GM21528 (cell line): ENCODE measurements around the gene TTLL1.
"Not testable (repeated sequence)": the region's sequence is repeated elsewhere in the genome, so short reads cannot be mapped to it uniquely, and the experiment has no call there.

Source experiments
- ATAC-seq: cut with Tn5 transposase; IDR thresholded peaks from one replicate; pipeline ENCODE4 v1.9.1; 2021; ENCODE audit warnings: mild to moderate bottlenecking, moderate library complexity; ENCODE audit not compliant: unreplicated experiment, low FRiP score

Gene TTLL1

DNA sequence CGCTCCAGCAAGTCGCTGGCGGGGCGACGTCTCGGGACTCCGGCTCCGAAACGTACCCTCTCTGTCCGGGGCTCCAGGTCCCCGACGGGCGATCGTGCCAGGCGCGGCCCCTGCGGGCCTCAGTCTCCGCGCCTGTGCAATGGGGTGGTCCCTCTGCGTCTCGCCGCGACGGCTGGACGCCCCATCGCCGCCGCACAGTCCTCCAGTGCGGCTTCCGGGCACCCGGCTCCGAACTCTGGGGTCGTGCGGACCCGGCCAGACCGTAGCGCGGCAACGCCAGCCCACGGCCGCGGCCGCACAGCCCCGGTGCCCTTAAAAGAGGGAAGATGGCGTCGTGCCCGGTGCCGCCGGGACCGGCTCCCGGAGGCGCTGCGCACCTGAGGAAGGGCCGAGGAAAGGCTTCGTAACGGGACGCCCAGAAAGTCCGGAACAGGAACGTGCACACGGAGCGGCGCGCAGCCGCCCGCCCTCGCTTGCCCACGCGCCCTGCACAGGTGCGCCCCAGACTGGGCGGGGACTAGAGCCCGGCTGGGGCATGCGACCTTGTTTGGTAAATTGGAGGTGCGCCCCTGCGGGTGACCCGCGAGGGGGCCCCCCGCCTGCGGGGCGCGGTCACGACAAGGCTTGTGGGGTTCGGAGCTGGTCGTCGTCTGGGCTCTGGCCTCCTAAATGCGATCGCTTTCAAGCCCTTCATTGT lies 21.9 kb upstream of the TTLL1 start:
- no peak for ATAC-seq

DNA sequence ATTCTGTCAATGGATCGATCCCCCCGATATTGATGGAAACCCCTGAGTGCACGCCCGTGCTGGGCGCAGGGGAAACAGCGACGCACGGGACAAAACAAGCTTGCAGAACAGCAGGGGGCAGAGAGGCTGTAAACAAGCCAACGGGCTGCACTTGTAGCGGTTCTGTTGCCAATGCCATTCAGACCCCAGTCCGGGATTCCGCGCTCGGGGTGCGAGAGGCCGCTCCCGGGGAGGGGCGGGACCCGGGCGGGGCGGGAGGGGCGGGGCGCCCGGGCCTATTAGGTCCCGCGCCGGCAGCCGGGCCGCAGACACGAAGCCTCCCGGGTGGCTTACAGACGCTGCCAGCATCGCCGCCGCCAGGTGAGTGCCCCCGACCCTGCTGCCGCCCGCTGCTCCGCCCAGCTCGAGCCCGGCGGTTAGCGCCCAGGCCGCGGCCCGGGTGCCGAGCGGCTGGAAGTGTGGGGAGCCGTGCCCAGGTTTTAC lies 21.3 kb upstream of the TTLL1 start, which contains the start of gene BIK:
BIK (plus strand) TSS at position 307 of the 483 bp plus-strand sequence. CDS start 13,273 bp downstream, outside the sequence.
- no peak for ATAC-seq

- ATAC-seq: no peak
Measured at GRCh38 chr22:43109921-43110443, 20.8 kb upstream of the TTLL1 start.

GRCh38 chr22:43109511-43109910 lies 20.3 kb upstream of the TTLL1 start:
- no peak for ATAC-seq

GRCh38 chr22:43106302-43106701 lies 17.1 kb upstream of the TTLL1 start:
- no peak for ATAC-seq

GRCh38 chr22:43104950-43105349 lies 15.8 kb upstream of the TTLL1 start:
- ATAC-seq: not testable (repeated sequence)

DNA sequence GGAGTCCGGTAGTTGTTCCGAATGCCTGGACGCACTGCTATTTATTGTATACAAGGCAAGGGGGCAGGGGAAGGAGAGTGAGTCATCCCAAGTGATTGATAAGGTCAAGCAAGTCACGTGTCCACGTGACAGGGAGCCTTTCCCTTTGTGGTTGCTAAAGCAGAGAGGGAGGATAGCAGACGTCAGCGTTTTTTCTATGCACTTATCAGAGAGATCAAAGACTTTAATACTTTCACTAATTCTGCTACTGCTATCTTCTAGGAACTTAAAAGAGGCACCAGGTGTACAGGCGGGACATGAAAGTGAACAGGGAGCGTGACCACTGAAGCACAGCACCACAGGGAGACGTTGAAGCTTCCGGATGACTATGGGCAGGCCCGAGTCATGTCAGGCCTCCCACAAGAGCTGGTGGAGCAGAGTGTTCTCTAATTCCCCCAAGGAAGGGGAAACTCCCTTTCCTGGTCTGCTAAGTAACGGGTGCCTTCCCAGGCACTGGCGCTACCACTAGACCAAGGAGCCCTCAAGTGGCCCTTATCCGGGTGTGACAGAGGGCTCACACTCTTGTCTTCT lies 14.9 kb upstream of the TTLL1 start:
- ATAC-seq: not testable (repeated sequence)

DNA sequence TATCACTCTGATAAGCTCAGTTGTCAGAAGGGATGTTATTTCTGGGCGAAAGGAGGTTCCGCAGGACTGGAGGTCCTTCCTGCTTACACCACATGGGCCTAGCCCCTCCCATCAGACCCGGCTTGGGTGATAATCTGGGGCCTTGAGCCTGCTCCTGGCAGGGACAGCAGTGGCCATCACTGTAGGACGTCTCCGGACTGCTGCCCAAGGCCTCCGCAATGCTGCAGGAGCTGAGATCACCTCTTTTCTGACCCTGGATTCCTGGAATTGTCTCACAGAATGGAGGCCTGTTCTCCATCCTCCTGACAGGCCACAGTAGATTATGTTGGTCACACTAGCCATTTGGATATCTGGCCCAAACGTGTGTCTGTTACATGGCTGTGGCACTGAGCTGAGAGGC lies 12.1 kb upstream of the TTLL1 start:
- no peak for ATAC-seq

GRCh38 chr22:43100225-43100624 lies 11.0 kb upstream of the TTLL1 start:
- ATAC-seq: no peak

GRCh38 chr22:43099095-43099494 lies 9.9 kb upstream of the TTLL1 start:
- no peak for ATAC-seq

- no peak for ATAC-seq
Measured at GRCh38 chr22:43098356-43098755, 9.2 kb upstream of the TTLL1 start.

GRCh38 chr22:43096420-43096819 lies 7.2 kb upstream of the TTLL1 start:
- no peak for ATAC-seq

DNA sequence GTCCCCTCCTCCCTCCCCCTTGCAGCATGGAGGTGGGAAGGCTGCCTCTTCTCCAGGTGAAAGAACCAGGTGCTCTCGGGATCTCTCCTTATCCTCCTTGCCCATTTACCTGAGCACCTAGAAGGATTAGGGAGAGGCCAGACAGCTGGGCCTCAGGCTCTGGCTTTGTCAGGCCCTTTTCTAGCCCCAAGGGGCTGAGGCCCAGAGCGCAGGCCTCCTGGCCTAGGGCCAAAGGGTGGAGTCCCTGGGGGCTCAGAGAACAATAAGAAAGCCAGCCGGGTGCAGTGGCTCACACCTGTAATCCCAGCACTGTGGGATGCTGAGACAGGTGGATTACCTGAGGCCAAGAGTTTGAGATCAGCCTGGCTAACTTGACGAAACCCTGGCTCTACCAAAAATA lies 5.4 kb upstream of the TTLL1 start:
- ATAC-seq: no peak

- ATAC-seq: no peak
Measured at GRCh38 chr22:43094085-43094484, 4.9 kb upstream of the TTLL1 start.

DNA sequence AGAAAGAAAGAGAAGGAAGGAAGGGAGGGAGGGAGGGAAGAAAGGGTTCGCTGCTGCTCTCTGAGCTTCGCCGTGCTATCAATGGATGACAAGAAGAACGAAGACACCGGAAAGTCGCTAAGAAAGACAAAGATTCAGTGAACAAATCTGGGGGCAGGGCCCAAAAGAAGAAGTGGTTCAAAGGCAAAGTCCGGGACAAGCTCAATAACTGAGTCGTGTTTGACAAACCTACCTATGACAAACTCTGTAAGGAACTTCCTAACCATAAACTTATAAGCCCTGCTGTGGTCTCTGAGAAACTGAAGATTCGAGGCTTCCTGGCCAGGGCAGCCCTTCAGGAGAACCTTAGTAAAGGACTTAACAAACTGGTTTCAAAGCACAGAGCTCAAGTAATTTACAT lies 2.9 kb upstream of the TTLL1 start:
- ATAC-seq: no peak

GRCh38 chr22:43090130-43090789 lies 1.1 kb upstream of the TTLL1 start:
- no peak for ATAC-seq

GRCh38 chr22:43088627-43088983 lies 586 bp downstream of the TTLL1 start:
- ATAC-seq: no peak

DNA sequence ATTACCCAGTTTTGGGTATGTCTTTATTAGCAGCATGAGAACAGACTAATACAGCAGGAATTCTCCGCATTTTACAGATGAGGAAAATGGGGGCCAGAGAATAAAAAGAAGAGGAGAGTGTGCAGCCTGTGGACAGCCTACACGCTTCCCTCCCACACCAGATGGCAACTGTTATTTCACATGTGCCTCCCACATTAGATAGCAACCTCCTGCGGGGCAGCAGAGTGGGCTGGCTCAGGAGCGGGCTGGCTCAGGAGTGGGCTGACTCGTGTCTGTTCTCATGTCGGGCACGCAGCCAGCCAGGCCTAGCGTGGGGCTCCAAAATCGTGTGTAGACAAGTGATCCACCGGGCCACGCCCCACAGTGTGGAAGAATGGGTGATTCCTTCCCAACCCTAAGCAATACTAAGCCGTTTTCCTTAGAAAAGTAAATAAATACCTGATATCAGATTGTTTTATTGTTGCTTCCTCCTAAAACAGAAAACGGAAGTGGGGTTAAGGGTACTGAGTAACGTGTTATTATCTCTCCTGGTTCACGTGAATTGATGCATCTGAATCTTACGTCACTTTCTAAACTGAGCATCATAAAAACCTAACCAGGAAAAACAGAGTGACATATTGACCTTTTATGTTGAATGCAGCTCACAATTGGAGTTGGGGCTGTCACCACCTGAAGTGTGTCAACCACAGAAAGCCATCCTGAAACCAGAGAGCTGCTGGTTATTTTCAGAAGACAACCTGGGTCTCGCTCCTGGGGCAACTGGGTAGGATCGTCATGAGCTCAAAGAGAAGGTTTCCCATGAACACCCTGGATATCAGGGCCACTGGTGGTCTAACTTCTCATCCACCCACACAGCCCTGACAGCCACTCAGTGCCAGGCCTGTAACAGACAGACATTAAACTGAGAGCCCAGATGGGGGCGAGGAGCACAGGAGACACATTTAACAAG lies 3.3 kb downstream of the TTLL1 start:
- no peak for ATAC-seq

- ATAC-seq: no peak
Measured at GRCh38 chr22:43081968-43082367, 7.2 kb downstream of the TTLL1 start.

DNA sequence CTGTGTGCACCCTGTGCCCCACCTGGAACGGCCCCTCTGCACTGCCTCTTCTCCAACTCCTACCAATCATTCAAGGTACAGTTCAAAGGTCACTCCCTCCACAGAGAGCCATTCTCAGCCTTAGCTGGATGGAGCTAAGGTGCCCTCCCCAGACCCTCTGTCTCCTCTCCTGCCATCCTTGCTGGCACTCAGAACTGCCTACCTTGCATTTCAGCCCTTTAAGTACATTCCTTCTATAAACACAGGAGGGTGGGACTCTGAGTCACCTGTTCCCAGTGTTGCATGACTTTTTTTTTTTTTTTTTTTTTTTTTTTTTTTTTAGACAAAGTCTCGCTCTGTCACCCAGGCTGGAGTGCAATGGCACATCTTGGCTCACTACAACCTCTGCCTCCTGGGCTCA lies 8.6 kb downstream of the TTLL1 start:
- ATAC-seq: no peak
